Measurements from ENCODE around the gene HSD17B14. TPM values are rescaled to one million over a fixed set of nuclear protein-coding genes. Genes with fewer than 3 reads are reported as not detected.

Gene HSD17B14
- total and polyA plus RNA-seq, 2 of the 13 experiments (the other 11 are each of a cell fraction or from before 2014, with no cell fraction given), result 0.58 to 1.2 TPM

DNA sequence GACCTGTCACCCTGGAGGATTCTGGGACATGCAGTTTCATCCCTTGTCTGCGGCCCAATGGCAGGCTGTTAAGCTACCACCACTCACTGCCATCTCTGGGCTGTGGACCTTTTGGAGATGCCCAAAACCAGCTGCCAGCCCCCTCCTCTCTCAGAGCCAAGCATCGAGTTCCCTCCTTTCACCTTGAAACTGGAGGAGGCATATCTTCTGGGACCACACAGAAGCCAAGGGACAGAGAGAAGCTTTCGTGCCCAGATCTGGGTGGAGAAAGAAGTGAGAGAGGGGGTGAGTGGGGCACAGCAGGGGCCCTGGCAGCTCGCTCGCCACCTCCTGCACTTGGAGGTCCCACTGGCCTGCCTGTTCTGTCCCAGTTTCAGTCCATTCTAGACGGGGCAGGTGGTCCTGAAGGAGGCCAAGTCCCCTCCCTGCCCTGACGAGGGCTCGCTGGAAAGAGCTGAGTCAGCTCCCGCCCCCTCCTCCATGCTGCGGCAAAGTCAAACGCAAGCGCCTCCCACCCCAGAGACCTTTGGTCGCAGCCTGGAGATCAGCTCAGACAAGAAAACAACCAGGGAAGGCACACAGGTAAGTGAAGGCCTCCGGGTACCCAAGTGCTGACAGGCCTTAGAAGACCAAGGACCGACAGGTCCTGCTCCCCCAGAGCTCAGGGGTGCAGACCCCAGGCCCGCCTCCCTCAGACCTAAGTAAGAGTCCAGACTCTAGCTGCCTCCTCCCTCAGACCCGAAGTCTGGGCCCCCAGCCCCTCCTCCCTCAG is 29.3 kb downstream of the HSD17B14 start (continued):
- TF ChIP-seq ZNF563 (CRISPR knock-in tag; IDR thresholded peaks at IDR 0.05) (0 out of 2 replicates have a peak, but pooled peaks have one; percentile 6), POLR2A (IDR thresholded peaks at IDR 0.05; ENCODE audit: insufficient read depth in 1 of 2, low read depth in 2 of 2, low read length in 2 of 2) (peak; percentile 94 to 99), EP300 (IDR thresholded peaks at IDR 0.05; ENCODE audit: low read depth in 2 of 2, low read length in 2 of 2) (peak in 1 of 2 experiments; percentile 30; a peak in 1 of 4 replicates), EP300 (CRISPR knock-in tag; IDR thresholded peaks at IDR 0.05; ENCODE audit: borderline replicate concordance) (peak; percentile 17; the same call in 1 of the 2 replicates), MTERF4 (CRISPR knock-in tag; IDR thresholded peaks at IDR 0.05) (0 out of 2 replicates have a peak, but pooled peaks have one; percentile 11), HNF1A (IDR thresholded peaks at IDR 0.05; ENCODE audit: low read depth) (no peak), HNF1A (CRISPR knock-in tag; IDR thresholded peaks at IDR 0.05; ENCODE audit: borderline replicate concordance) (peak; percentile 48; the same call in 1 of the 2 replicates), ZFY (CRISPR knock-in tag; IDR thresholded peaks at IDR 0.05) (peak; percentile 92), ZNF138 (CRISPR knock-in tag; IDR thresholded peaks at IDR 0.05; ENCODE audit: low read depth) (no peak), MYNN (CRISPR knock-in tag; IDR thresholded peaks at IDR 0.05; ENCODE audit: low read depth) (no peak), ZNF546 (CRISPR knock-in tag; conservative IDR thresholded peaks at IDR 0.05) (peak; percentile 84; the same call in 1 of the 2 replicates), ZNF605 (CRISPR knock-in tag; IDR thresholded peaks at IDR 0.05) (0 out of 2 replicates have a peak, but pooled peaks have one; percentile 49), ZNF547 (CRISPR knock-in tag; IDR thresholded peaks at IDR 0.05) (peak; percentile 73), ZNF556 (CRISPR knock-in tag; IDR thresholded peaks at IDR 0.05; ENCODE audit: borderline replicate concordance) (peak; percentile 58; the same call in 1 of the 2 replicates), ZNF629 (CRISPR knock-in tag; conservative IDR thresholded peaks at IDR 0.05) (peak; percentile 36; the same call in 1 of the 2 replicates), TAF1 (CRISPR knock-in tag; IDR thresholded peaks at IDR 0.05) (peak; percentile 81), ARID5B (CRISPR knock-in tag; IDR thresholded peaks at IDR 0.05) (peak; percentile 43; the same call in 1 of the 2 replicates), SIN3A (IDR thresholded peaks at IDR 0.05; ENCODE audit: borderline replicate concordance, low read depth, low read length) (peak; percentile 15; the same call in 1 of the 2 replicates), SRSF9 (IDR thresholded peaks at IDR 0.05; ENCODE audit: borderline replicate concordance, insufficient read depth, low read depth, low read length, poor library complexity, severe bottlenecking) (no peak), HHEX (CRISPR knock-in tag; IDR thresholded peaks at IDR 0.05) (no peak), HOXA5 (CRISPR knock-in tag; IDR thresholded peaks at IDR 0.05) (peak; percentile 85)

Measured in HepG2 (cell line).